Measurements from ENCODE around the gene KBTBD2. TPM values are rescaled to one million over a fixed set of nuclear protein-coding genes. Genes with fewer than 3 reads are reported as not detected.
"Not testable (repeated sequence)": the region's sequence is repeated elsewhere in the genome, so short reads cannot be mapped to it uniquely, and the experiment has no call there.

The KBTBD2 gene
- polyA plus RNA-seq, 1 donor from 2014 or later, result 70.1 TPM

DNA sequence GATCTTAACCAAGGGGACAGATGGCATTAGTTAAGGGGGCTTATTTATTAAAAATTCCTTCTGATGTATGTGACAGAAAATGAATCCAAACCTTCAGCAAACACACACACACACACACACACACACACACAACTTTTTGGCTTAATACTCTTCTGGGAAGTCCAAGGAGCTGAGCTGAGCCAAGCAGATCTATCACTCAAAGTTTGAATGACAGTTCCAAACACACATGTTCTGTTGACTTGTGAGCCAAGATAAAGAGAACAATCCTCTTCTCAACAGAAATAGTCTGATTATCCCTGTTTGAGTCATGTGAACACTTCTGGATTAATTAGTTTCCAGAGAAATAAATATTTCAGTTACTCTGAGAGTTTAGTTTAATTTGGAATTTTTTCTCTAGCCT is 31.5 kb downstream of the KBTBD2 start:
- Histone ChIP-seq H3K4me3 (ENCODE audit: low read length) (no peak overlapping the region), H4K20me1 (ENCODE audit: insufficient read depth) (no peaks in the 10 kb centered on the region), H3K9me2 (ENCODE audit: insufficient read depth, low read length) (no peaks in the 10 kb centered on the region), H3K27me3 (ENCODE audit: insufficient read depth, low read depth, low read length) (no peaks in the 10 kb centered on the region), H3K9ac (ENCODE audit: low read length) (no peak overlapping the region), H3K4me2 (ENCODE audit: low read length) (no peak overlapping the region), H3K79me2 (replicated peaks; ENCODE audit: insufficient read depth, low read length) (no peaks in the 10 kb centered on the region), H3K9me3 (ENCODE audit: low read length) (no peaks in the 10 kb centered on the region), H3F3A (ENCODE audit: insufficient read depth, low read length, poor library complexity, severe bottlenecking) (no peaks in the 10 kb centered on the region), H3K27ac (ENCODE audit: low read length) (no peak overlapping the region), H3K36me3 (ENCODE audit: insufficient read depth, low read length) (peaks cover 3% of the 10 kb centered on the region), H2AFZ (ENCODE audit: low read depth, low read length) (no peak overlapping the region)
- TF ChIP-seq POLR2AphosphoS5 (IDR thresholded peaks at IDR 0.05) (no peak), REST (IDR thresholded peaks at IDR 0.05; ENCODE audit: borderline replicate concordance) (no peak), TAF1 (IDR thresholded peaks at IDR 0.05; ENCODE audit: low read depth) (no peak), MXI1 (conservative IDR thresholded peaks at IDR 0.05; ENCODE audit: poor library complexity, severe bottlenecking) (no peak), EZH2 (IDR thresholded peaks at IDR 0.05; ENCODE audit: borderline replicate concordance, insufficient read depth, low read length, poor library complexity, severe bottlenecking) (no peak), RAD21 (conservative IDR thresholded peaks at IDR 0.05) (no peak), EP300 (conservative IDR thresholded peaks at IDR 0.05; ENCODE audit: poor library complexity, severe bottlenecking) (no peak), SMC3 (conservative IDR thresholded peaks at IDR 0.05; ENCODE audit: poor library complexity) (no peak), CTCF (IDR thresholded peaks at IDR 0.05; ENCODE audit: poor library complexity, severe bottlenecking) (no peak)

- Histone ChIP-seq H3K9me2 (ENCODE audit: insufficient read depth, low read length) (no peaks in the 10 kb centered on the region), H3K9me3 (ENCODE audit: low read length) (no peaks in the 10 kb centered on the region)
- TF ChIP-seq SMC3 (conservative IDR thresholded peaks at IDR 0.05; ENCODE audit: poor library complexity) (no peak), TAF1 (IDR thresholded peaks at IDR 0.05; ENCODE audit: low read depth) (no peak), EP300 (conservative IDR thresholded peaks at IDR 0.05; ENCODE audit: poor library complexity, severe bottlenecking) (no peak), POLR2AphosphoS5 (IDR thresholded peaks at IDR 0.05) (no peak), RAD21 (conservative IDR thresholded peaks at IDR 0.05) (no peak), REST (IDR thresholded peaks at IDR 0.05; ENCODE audit: borderline replicate concordance) (no peak), CTCF (IDR thresholded peaks at IDR 0.05; ENCODE audit: poor library complexity, severe bottlenecking) (no peak), MXI1 (conservative IDR thresholded peaks at IDR 0.05; ENCODE audit: poor library complexity, severe bottlenecking) (no peak), EZH2 (IDR thresholded peaks at IDR 0.05; ENCODE audit: borderline replicate concordance, insufficient read depth, low read length, poor library complexity, severe bottlenecking) (no peak)
Measured at GRCh38 chr7:32858648-32859047, 32.9 kb downstream of the KBTBD2 start.

GRCh38 chr7:32857063-32857462 is 34.5 kb downstream of the KBTBD2 start:
- H3K4me2 ChIP-seq (ENCODE audit: low read length); H3K36me3 ChIP-seq (ENCODE audit: insufficient read depth, low read length); H3K4me3 ChIP-seq (ENCODE audit: low read length); H3K27me3 ChIP-seq (ENCODE audit: insufficient read depth, low read depth, low read length); H3F3A ChIP-seq (ENCODE audit: insufficient read depth, low read length, poor library complexity, severe bottlenecking); H3K9me2 ChIP-seq (ENCODE audit: insufficient read depth, low read length); H2AFZ ChIP-seq (ENCODE audit: low read depth, low read length); H3K9ac ChIP-seq (ENCODE audit: low read length); H3K27ac ChIP-seq (ENCODE audit: low read length); H4K20me1 ChIP-seq (ENCODE audit: insufficient read depth); H3K9me3 ChIP-seq (ENCODE audit: low read length); H3K79me2 ChIP-seq (replicated peaks; ENCODE audit: insufficient read depth, low read length): not testable (repeated sequence)

More at GRCh38 chr7:32858648-32859047, 32.9 kb downstream of the KBTBD2 start:
- Histone ChIP-seq H4K20me1 (ENCODE audit: insufficient read depth) (no peaks in the 10 kb centered on the region), H2AFZ (ENCODE audit: low read depth, low read length) (no peak overlapping the region), H3K27ac (ENCODE audit: low read length) (no peak overlapping the region), H3K36me3 (ENCODE audit: insufficient read depth, low read length) (no peaks in the 10 kb centered on the region), H3K27me3 (ENCODE audit: insufficient read depth, low read depth, low read length) (no peaks in the 10 kb centered on the region), H3K4me3 (ENCODE audit: low read length) (no peak overlapping the region), H3K9ac (ENCODE audit: low read length) (no peak overlapping the region), H3K79me2 (replicated peaks; ENCODE audit: insufficient read depth, low read length) (no peaks in the 10 kb centered on the region), H3K4me2 (ENCODE audit: low read length) (no peak overlapping the region), H3F3A (ENCODE audit: insufficient read depth, low read length, poor library complexity, severe bottlenecking) (no peaks in the 10 kb centered on the region)
